Measurements from ENCODE around the gene ADAM19.

Gene ADAM19

DNA sequence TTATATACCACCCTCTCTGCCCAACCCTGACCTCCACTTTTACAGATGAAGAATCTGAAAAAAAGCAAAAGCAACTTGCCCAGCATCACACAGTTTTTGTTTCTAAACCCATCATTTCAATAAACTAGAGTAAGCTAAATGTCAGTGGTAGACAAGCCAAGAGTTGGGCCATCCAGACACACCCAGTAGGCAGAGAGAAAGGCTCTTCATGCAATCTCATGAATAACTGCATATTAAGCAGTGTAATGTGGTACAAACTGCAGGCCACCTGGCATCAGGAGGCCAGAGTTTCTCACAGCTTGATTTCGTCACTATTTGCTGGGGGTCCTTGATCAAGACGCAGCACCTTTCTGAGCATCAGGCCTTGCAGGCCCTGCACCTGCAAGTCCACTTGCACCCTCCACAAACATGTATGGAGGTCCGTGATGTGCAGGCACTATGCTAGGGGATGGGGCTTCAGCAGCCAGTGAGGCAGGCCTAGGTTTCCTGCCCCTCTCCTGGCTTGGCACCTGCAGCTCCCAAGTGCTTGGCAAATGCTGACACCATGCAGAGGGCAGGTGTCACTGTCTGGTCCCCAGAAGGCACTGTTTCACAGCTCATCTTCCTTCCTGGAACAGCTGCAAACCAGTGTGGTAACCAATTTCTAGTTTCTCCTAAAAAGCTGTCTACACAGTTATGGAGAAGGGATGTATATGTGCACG, 29.8 kb downstream of the ADAM19 start:
- H3K79me2 ChIP-seq (ENCODE audit: insufficient read depth, low read length) = no peaks in the 10 kb centered on the region

DNA sequence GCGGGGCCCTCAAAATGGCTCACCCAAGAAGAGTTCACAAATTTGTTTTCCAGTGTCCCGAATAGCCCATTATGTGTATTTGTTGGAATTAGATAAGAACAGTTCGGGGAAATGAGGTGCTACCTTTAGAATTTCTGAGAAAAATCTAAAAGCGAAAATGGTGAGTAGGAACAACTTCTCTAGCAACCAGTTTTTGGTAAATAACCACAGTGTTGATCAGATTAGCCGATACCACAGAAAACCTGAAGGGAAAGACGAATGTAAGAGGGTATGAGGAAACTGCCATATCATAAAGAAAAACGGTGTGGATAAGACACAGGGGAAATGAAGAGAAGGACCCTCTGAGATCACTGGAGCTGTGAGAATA, 31.0 kb downstream of the ADAM19 start:
- Histone ChIP-seq H4K20me1 (ENCODE audit: insufficient read depth, low read length) (no peaks in the 10 kb centered on the region), H3K36me3 (ENCODE audit: insufficient read depth, low read length) (no peaks in the 10 kb centered on the region), H3K4me2 (ENCODE audit: insufficient read depth, low read length) (no peak overlapping the region), H3K9ac (ENCODE audit: low read depth, low read length) (no peak overlapping the region), H3K79me2 (ENCODE audit: insufficient read depth, low read length) (no peaks in the 10 kb centered on the region), H3K27me3 (ENCODE audit: insufficient read depth, low read length, poor library complexity) (no peaks in the 10 kb centered on the region), H3K9me3 (ENCODE audit: insufficient read depth, low read length, severe bottlenecking) (no peaks in the 10 kb centered on the region), H2AFZ (ENCODE audit: low read depth, low read length) (no peak overlapping the region), H3K27ac (ENCODE audit: low read length) (no peak overlapping the region), H3K4me1 (ENCODE audit: insufficient read depth, low read length) (peaks cover 32% of the 10 kb centered on the region), H3K4me3 (ENCODE audit: low read depth in 1 of 2, low read length in 2 of 2) (no peak overlapping the region)
- ATAC-seq (ENCODE audit: insufficient read depth, low read depth) (peak; percentile 78), DNase-seq (no peak)
- no peak for TF ChIP-seq EZH2 (IDR thresholded peaks at IDR 0.05; ENCODE audit: borderline replicate concordance, low read depth, low read length, severe bottlenecking)
- TF ChIP-seq, protein P1, sequence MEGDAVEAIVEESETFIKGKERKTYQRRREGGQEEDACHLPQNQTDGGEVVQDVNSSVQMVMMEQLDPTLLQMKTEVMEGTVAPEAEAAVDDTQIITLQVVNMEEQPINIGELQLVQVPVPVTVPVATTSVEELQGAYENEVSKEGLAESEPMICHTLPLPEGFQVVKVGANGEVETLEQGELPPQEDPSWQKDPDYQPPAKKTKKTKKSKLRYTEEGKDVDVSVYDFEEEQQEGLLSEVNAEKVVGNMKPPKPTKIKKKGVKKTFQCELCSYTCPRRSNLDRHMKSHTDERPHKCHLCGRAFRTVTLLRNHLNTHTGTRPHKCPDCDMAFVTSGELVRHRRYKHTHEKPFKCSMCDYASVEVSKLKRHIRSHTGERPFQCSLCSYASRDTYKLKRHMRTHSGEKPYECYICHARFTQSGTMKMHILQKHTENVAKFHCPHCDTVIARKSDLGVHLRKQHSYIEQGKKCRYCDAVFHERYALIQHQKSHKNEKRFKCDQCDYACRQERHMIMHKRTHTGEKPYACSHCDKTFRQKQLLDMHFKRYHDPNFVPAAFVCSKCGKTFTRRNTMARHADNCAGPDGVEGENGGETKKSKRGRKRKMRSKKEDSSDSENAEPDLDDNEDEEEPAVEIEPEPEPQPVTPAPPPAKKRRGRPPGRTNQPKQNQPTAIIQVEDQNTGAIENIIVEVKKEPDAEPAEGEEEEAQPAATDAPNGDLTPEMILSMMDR (IDR thresholded peaks at IDR 0.05; ENCODE audit: borderline replicate concordance, extremely low read depth, low read length, poor library complexity, severe bottlenecking) = no peak

More for the DNA sequence above, 29.8 kb downstream of the ADAM19 start:
- TF ChIP-seq, protein P1 (IDR thresholded peaks at IDR 0.05; ENCODE audit: borderline replicate concordance, extremely low read depth, low read length, poor library complexity, severe bottlenecking) = peak; percentile 11
- no peak for TF ChIP-seq EZH2 (IDR thresholded peaks at IDR 0.05; ENCODE audit: borderline replicate concordance, low read depth, low read length, severe bottlenecking)
- ATAC-seq (ENCODE audit: insufficient read depth, low read depth) (peak; percentile 57), DNase-seq (peak; percentile 37)
- H3K4me3 ChIP-seq (ENCODE audit: low read depth in 1 of 2, low read length in 2 of 2) = no peak overlapping the region
- no peaks in the 10 kb centered on the region for H3K9me3 ChIP-seq (ENCODE audit: insufficient read depth, low read length, severe bottlenecking)
- no peaks in the 10 kb centered on the region for H3K36me3 ChIP-seq (ENCODE audit: insufficient read depth, low read length)
- H3K9ac ChIP-seq (ENCODE audit: low read depth, low read length) = no peak overlapping the region
- H3K4me2 ChIP-seq (ENCODE audit: insufficient read depth, low read length) = no peak overlapping the region
- H3K27me3 ChIP-seq (ENCODE audit: insufficient read depth, low read length, poor library complexity) = no peaks in the 10 kb centered on the region
- no peaks in the 10 kb centered on the region for H4K20me1 ChIP-seq (ENCODE audit: insufficient read depth, low read length)
- H2AFZ ChIP-seq (ENCODE audit: low read depth, low read length) = no peak overlapping the region
- peaks cover 28% of the 10 kb centered on the region for H3K4me1 ChIP-seq (ENCODE audit: insufficient read depth, low read length)
- no peak overlapping the region for H3K27ac ChIP-seq (ENCODE audit: low read length)

DNA sequence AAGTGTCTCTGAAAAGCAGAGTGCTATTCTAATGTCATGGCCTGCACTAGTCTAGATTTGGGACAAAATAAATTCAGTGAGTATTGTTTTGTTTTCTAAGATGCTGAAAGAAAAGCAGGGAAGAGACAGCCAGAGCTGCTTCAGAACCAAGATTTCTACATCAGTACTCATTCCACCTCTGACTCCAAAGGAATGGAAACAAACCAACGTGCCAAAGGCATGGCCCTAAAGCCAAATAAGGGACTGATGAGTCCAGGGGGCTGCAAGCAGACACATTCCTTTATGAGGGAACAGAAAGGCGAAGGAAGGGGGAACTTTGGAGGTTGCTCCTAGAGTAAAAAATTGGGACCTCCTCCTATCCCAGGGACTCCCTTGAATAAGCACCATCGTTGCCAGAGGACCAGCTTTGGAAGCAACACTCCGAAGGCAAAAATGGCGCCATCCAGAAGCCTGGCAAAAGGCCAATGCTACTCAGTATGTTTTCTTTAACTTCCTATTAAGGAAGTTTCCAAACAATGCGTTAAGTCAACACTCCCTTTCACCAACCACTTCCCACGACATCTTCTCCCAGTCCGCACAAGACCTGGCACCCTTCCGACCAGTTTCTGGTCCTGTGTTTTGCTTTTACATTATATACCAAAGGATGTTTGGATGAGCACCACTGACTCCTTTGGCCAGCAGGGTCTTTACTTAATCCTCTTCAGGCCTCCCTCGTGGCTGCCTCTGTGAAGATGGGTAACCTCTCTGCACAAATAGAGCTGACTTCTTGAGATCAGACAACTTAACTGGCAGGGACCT, 31.6 kb downstream of the ADAM19 start:
- TF ChIP-seq EZH2 (IDR thresholded peaks at IDR 0.05; ENCODE audit: borderline replicate concordance, low read depth, low read length, severe bottlenecking) = no peak
- TF ChIP-seq, protein P1 (IDR thresholded peaks at IDR 0.05; ENCODE audit: borderline replicate concordance, extremely low read depth, low read length, poor library complexity, severe bottlenecking) = no peak
- Histone ChIP-seq H3K27ac (ENCODE audit: low read length) (no peak overlapping the region), H3K4me3 (ENCODE audit: low read depth in 1 of 2, low read length in 2 of 2) (no peak overlapping the region), H3K79me2 (ENCODE audit: insufficient read depth, low read length) (no peaks in the 10 kb centered on the region), H3K4me2 (ENCODE audit: insufficient read depth, low read length) (no peak overlapping the region), H3K9ac (ENCODE audit: low read depth, low read length) (no peak overlapping the region), H3K9me3 (ENCODE audit: insufficient read depth, low read length, severe bottlenecking) (no peaks in the 10 kb centered on the region), H3K27me3 (ENCODE audit: insufficient read depth, low read length, poor library complexity) (no peaks in the 10 kb centered on the region), H3K4me1 (ENCODE audit: insufficient read depth, low read length) (peaks cover 32% of the 10 kb centered on the region), H4K20me1 (ENCODE audit: insufficient read depth, low read length) (no peaks in the 10 kb centered on the region), H2AFZ (ENCODE audit: low read depth, low read length) (no peak overlapping the region), H3K36me3 (ENCODE audit: insufficient read depth, low read length) (no peaks in the 10 kb centered on the region)
- peak; percentile 59; the same call in 2 of the 3 replicates for ATAC-seq (ENCODE audit: insufficient read depth, low read depth)
- DNase-seq = peak; percentile 37

Measured in DND-41 (cell line).